Uterus (tissue), 2 donors: ENCODE data around the gene TBC1D22B.

Experiments used
- POLR2A ChIP-seq, 2 donors: fragments of 450-650 bp; IDR thresholded peaks; one replicate each; pipeline ENCODE4 v1.6.1; 2016; ENCODE audit warnings: antibody characterized with exemption in 2 of 2, mild to moderate bottlenecking in 1 of 2, moderate library complexity in 1 of 2
- TF ChIP-seq, protein P1 (sequence below), 4 experiments: fragments of 200-600 bp in 2 of 4; fragments of 450-650 bp in 2 of 4; sonication (generic) in 2 of 4; IDR thresholded peaks; one replicate each; pipeline ENCODE4 v1.5.1; 2016 to 2019; ENCODE audit warnings: antibody characterized with exemption in 4 of 4, mild to moderate bottlenecking in 2 of 4, moderate library complexity in 1 of 4

DNA sequence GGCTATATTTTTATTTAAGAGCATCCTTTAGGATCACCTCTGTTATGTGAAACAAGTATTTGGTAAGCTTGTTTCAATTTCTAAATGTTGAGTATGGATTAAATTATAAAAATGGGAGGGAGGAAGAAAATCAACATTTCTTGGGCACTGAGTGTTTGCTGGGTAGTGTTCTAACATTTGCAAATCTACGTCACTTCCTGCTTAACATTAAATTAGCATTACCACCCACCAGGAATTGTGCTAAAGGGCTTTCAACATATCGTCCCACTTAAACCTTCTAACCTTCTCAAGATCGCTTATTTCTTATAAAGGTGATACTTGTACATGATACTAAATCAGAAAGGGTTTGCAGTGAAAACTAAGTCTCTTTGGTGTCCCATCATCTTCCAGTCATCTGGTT, 8.3 kb downstream of the TBC1D22B start:
- TF ChIP-seq, protein P1, sequence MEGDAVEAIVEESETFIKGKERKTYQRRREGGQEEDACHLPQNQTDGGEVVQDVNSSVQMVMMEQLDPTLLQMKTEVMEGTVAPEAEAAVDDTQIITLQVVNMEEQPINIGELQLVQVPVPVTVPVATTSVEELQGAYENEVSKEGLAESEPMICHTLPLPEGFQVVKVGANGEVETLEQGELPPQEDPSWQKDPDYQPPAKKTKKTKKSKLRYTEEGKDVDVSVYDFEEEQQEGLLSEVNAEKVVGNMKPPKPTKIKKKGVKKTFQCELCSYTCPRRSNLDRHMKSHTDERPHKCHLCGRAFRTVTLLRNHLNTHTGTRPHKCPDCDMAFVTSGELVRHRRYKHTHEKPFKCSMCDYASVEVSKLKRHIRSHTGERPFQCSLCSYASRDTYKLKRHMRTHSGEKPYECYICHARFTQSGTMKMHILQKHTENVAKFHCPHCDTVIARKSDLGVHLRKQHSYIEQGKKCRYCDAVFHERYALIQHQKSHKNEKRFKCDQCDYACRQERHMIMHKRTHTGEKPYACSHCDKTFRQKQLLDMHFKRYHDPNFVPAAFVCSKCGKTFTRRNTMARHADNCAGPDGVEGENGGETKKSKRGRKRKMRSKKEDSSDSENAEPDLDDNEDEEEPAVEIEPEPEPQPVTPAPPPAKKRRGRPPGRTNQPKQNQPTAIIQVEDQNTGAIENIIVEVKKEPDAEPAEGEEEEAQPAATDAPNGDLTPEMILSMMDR (IDR thresholded peaks at IDR 0.05): no peak
- no peak for TF ChIP-seq POLR2A (IDR thresholded peaks at IDR 0.05)
